ENCODE data around the gene KHK. TPM values are rescaled to one million over a fixed set of nuclear protein-coding genes. Genes with fewer than 3 reads are reported as not detected.

KHK gene
- total and polyA plus RNA-seq, 12 donors = 0.32 to 4.6 (median 2.2) TPM

DNA sequence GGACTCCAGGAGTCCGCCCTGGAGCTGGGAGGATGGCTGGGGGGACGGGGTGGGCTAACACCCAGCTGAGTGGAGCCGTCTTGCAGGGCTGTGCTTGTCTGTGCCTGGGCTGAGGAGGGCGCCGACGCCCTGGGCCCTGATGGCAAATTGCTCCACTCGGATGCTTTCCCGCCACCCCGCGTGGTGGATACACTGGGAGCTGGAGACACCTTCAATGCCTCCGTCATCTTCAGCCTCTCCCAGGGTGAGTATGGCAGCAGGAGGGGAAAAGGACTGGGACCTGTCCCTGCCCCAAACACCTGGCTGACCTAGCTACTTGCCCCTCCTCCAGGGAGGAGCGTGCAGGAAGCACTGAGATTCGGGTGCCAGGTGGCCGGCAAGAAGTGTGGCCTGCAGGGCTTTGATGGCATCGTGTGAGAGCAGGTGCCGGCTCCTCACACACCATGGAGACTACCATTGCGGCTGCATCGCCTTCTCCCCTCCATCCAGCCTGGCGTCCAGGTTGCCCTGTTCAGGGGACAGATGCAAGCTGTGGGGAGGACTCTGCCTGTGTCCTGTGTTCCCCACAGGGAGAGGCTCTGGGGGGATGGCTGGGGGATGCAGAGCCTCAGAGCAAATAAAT, 12.9 kb downstream of the KHK start:
- Histone ChIP-seq H3K9me3 (no peaks in the 10 kb centered on the region), H3K36me3 (peaks cover 0 to 5% (median 0%) of the 10 kb centered on the region in 9 donors), H3K27me3 (peaks cover 0 to 7% (median 0%) of the 10 kb centered on the region in 7 donors), H3K4me1 (peaks cover 0 to 14% (median 12%) of the 10 kb centered on the region in 9 donors), H3K27ac (no peak overlapping the region), H3K4me3 (no peak overlapping the region)
- ATAC-seq (no peak), DNase-seq (no peak)
- TF ChIP-seq, protein P1, sequence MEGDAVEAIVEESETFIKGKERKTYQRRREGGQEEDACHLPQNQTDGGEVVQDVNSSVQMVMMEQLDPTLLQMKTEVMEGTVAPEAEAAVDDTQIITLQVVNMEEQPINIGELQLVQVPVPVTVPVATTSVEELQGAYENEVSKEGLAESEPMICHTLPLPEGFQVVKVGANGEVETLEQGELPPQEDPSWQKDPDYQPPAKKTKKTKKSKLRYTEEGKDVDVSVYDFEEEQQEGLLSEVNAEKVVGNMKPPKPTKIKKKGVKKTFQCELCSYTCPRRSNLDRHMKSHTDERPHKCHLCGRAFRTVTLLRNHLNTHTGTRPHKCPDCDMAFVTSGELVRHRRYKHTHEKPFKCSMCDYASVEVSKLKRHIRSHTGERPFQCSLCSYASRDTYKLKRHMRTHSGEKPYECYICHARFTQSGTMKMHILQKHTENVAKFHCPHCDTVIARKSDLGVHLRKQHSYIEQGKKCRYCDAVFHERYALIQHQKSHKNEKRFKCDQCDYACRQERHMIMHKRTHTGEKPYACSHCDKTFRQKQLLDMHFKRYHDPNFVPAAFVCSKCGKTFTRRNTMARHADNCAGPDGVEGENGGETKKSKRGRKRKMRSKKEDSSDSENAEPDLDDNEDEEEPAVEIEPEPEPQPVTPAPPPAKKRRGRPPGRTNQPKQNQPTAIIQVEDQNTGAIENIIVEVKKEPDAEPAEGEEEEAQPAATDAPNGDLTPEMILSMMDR (IDR thresholded peaks at IDR 0.05) = no peak
- 92 to 96% methylated on average over 19 of the region's 19 CpGs for WGBS, 2 donors
- intact Hi-C loops (cut with DNase I) = loop anchor here (2.0 to 10.0 kb wide), 10 partner anchors 33 to 205 kb away; partner anchors contain the start of genes TRIM54 (in 3 of the 10), UCN (in 2 of the 10) and PREB (in 1 of the 10)

DNA sequence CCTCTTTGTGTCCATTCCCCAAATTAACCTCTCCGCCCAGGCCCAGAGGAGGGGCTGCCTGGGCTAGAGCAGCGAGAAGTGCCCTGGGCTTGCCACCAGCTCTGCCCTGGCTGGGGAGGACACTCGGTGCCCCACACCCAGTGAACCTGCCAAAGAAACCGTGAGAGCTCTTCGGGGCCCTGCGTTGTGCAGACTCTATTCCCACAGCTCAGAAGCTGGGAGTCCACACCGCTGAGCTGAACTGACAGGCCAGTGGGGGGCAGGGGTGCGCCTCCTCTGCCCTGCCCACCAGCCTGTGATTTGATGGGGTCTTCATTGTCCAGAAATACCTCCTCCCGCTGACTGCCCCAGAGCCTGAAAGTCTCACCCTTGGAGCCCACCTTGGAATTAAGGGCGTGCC, 13.5 kb downstream of the KHK start:
- ATAC-seq (no peak), DNase-seq (no peak)
- Histone ChIP-seq H3K27ac (no peak overlapping the region), H3K36me3 (peaks cover 0 to 5% (median 0%) of the 10 kb centered on the region in 9 donors), H3K4me1 (peaks cover 0 to 14% (median 12%) of the 10 kb centered on the region in 9 donors), H3K27me3 (peaks cover 0 to 10% (median 0%) of the 10 kb centered on the region in 7 donors), H3K4me3 (no peak overlapping the region), H3K9me3 (no peaks in the 10 kb centered on the region)
- WGBS, 2 donors = 89% methylated on average over 10 of the region's 10 CpGs
- intact Hi-C loops (cut with DNase I) = loop anchor here in 1 of 10 donors (10.0 kb wide), 1 partner anchor 195 kb away; no protein-coding TSS in a partner anchor
- TF ChIP-seq, protein P1 (IDR thresholded peaks at IDR 0.05) = no peak

DNA sequence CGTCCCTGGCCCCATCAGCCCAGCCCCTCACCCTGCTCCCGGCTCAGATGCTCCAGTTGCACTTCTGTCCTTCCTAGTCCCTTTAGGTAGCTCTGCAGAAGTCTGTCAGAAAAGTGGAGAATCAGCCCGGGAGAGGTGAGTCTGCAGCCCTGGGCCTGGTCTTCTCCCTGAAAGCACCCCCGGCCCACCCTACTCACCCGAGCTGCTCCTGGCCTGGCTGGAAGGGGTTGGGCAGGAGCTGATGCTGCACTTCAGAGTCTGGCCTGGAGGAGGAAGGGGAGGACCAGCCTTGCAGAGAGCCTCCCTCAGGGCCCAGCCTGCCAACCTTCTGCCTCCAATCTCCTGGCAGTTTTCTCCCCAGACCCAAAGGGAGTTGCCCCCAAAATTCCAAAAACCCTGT, 15.8 kb downstream of the KHK start:
- H3K36me3 ChIP-seq = peaks cover 0 to 5% (median 0%) of the 10 kb centered on the region in 9 donors
- TF ChIP-seq, protein P1 (IDR thresholded peaks at IDR 0.05) = no peak
- H3K9me3 ChIP-seq = no peaks in the 10 kb centered on the region
- no peak for ATAC-seq
- H3K27me3 ChIP-seq = peaks cover 0 to 20% (median 2%) of the 10 kb centered on the region in 7 donors
- WGBS, 2 donors = 71 to 79% methylated on average over 5 of the region's 5 CpGs
- no peaks in the 10 kb centered on the region for H3K4me1 ChIP-seq
- no peak overlapping the region for H3K27ac ChIP-seq
- DNase-seq = no peak
- intact Hi-C loops (cut with DNase I) = loop anchor here in 1 of 10 donors (10.0 kb wide), 1 partner anchor 192 kb away; no protein-coding TSS in a partner anchor
- no peak overlapping the region for H3K4me3 ChIP-seq

DNA sequence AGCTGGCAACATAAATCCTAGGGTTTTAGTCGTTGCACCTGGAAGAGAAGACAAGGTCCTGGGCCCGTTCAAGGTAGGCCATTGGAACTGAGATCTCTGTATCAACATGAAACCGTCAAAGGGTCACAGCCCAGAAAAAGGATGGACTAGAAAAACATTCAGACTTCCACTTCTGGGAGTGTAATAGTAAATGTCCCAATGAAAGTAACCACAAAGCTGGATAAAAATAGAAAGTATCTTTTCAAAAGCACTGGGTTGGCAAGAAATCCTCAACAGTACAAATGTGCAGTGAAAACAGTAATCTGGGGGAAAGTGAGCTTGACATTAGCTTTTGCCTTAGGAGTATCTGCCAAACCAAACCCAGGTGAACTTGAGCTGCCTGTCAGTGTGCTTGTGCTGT, 19.4 kb downstream of the KHK start:
- intact Hi-C loops (cut with DNase I) = loop anchor here in 1 of 10 donors (5.0 to 10.0 kb wide), 2 partner anchors 46 to 189 kb away; no protein-coding TSS in a partner anchor

More for the DNA sequence above, 19.4 kb downstream of the KHK start:
- no peak for DNase-seq
- no peaks in the 10 kb centered on the region for H3K4me1 ChIP-seq
- no peak overlapping the region for H3K27ac ChIP-seq
- TF ChIP-seq, protein P1 (IDR thresholded peaks at IDR 0.05) = no peak
- H3K4me3 ChIP-seq = no peak overlapping the region
- ATAC-seq = no peak
- WGBS, 2 donors = 73 to 76% methylated on average over 3 of the region's 3 CpGs
- H3K27me3 ChIP-seq = peaks cover 0 to 25% (median 7%) of the 10 kb centered on the region in 7 donors
- no peaks in the 10 kb centered on the region for H3K36me3 ChIP-seq
- H3K9me3 ChIP-seq = no peaks in the 10 kb centered on the region
